HL-60 (cell line): ENCODE data around the gene AP3D1.

Source experiments
- DNase-seq, 2 experiments: peaks; one replicate each; pipeline ENCODE4 v3.0.0-alpha.2; 2010 to 2020; ENCODE audit warnings: low read depth in 1 of 2, low spot score in 1 of 2
- H3K27ac ChIP-seq: fragments of 250-450 bp; sonication (Bioruptor Pico); replicated peaks from 2 replicates; pipeline ENCODE4 v1.5.1; 2020; ENCODE audit warnings: mild to moderate bottlenecking, moderate library complexity
- H3K27me3 ChIP-seq: fragments of 250-450 bp; sonication (Bioruptor Pico); 2 replicates; pipeline ENCODE4 v1.5.1; 2021; ENCODE audit warnings: mild to moderate bottlenecking, moderate library complexity; ENCODE audit not compliant: insufficient read depth, poor library complexity, severe bottlenecking
- H3K4me3 ChIP-seq: replicated peaks from 2 replicates; pipeline ENCODE4 v1.5.1; 2011; ENCODE audit warnings: mild to moderate bottlenecking, control low read depth, low read length; ENCODE audit not compliant: insufficient read depth
- GABPA ChIP-seq: IDR thresholded peaks from 2 replicates; pipeline ENCODE4 v1.6.1; 2012; ENCODE audit warnings: low read depth
- POLR2AphosphoS5 ChIP-seq: IDR thresholded peaks from 2 replicates; pipeline ENCODE4 v1.6.1; 2012; ENCODE audit warnings: low read depth
- SPI1 ChIP-seq: IDR thresholded peaks from 2 replicates; pipeline ENCODE4 v1.6.1; 2012; ENCODE audit warnings: low read depth, mild to moderate bottlenecking, borderline replicate concordance
- TF ChIP-seq, protein P1 (sequence below): IDR thresholded peaks from one replicate; pipeline ENCODE4 v1.5.1; 2011; ENCODE audit warnings: low read length, control low read depth, inconsistent platforms; ENCODE audit not compliant: insufficient read depth
- TF ChIP-seq, protein P2 (sequence below): IDR thresholded peaks from 2 replicates; pipeline ENCODE4 v1.6.1; 2012; ENCODE audit warnings: low read depth; ENCODE audit not compliant: insufficient replicate concordance

The AP3D1 gene

DNA sequence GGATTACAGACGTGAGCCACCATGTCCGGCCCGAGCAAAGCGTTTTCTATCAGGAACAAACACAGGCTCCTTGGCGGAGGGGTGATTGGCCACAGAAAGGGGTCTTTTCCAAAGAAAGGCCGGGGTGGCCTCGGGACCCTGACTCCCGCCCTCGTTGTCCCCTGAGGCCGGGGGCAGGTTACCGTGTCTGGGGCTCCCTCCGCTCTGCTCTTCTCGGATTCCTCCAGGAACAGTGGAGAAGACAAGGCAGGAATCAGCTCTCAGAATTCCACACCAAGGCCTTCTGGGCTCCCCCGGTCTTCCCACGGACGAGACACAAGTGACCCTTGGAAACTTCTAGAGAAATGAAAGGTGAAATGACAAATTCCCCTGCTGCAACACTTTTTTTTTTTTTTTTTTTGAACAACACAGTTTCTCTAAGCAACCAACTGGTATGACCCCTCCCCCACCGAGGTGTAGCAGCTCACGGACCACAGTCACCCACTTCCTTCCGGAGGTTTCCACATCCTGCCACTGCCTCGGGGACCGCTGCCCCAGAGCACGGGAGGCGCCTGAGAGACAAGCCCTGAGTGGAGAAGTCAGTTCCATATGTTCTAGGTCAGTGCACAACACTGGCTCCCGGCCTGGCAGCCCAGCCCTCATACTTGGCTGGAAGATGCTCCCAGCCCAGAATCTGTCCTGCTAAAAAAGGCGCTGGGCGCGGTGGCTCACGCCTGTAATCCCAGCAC lies 66.2 kb downstream of the AP3D1 start:
- peak overlapping the region; percentile 100 for H3K27ac ChIP-seq
- H3K27me3 ChIP-seq, result no peaks in the 10 kb centered on the region
- peak overlapping the region; percentile 71 for H3K4me3 ChIP-seq
- DNase-seq, result peak; percentile 98 to 100
- TF ChIP-seq GABPA (peak; percentile 83), SPI1 (peak; percentile 79; the same call in 1 of the 2 replicates), POLR2AphosphoS5 (peak; percentile 98)
- TF ChIP-seq, protein P1, sequence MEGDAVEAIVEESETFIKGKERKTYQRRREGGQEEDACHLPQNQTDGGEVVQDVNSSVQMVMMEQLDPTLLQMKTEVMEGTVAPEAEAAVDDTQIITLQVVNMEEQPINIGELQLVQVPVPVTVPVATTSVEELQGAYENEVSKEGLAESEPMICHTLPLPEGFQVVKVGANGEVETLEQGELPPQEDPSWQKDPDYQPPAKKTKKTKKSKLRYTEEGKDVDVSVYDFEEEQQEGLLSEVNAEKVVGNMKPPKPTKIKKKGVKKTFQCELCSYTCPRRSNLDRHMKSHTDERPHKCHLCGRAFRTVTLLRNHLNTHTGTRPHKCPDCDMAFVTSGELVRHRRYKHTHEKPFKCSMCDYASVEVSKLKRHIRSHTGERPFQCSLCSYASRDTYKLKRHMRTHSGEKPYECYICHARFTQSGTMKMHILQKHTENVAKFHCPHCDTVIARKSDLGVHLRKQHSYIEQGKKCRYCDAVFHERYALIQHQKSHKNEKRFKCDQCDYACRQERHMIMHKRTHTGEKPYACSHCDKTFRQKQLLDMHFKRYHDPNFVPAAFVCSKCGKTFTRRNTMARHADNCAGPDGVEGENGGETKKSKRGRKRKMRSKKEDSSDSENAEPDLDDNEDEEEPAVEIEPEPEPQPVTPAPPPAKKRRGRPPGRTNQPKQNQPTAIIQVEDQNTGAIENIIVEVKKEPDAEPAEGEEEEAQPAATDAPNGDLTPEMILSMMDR, result no peak
- TF ChIP-seq, protein P2, sequence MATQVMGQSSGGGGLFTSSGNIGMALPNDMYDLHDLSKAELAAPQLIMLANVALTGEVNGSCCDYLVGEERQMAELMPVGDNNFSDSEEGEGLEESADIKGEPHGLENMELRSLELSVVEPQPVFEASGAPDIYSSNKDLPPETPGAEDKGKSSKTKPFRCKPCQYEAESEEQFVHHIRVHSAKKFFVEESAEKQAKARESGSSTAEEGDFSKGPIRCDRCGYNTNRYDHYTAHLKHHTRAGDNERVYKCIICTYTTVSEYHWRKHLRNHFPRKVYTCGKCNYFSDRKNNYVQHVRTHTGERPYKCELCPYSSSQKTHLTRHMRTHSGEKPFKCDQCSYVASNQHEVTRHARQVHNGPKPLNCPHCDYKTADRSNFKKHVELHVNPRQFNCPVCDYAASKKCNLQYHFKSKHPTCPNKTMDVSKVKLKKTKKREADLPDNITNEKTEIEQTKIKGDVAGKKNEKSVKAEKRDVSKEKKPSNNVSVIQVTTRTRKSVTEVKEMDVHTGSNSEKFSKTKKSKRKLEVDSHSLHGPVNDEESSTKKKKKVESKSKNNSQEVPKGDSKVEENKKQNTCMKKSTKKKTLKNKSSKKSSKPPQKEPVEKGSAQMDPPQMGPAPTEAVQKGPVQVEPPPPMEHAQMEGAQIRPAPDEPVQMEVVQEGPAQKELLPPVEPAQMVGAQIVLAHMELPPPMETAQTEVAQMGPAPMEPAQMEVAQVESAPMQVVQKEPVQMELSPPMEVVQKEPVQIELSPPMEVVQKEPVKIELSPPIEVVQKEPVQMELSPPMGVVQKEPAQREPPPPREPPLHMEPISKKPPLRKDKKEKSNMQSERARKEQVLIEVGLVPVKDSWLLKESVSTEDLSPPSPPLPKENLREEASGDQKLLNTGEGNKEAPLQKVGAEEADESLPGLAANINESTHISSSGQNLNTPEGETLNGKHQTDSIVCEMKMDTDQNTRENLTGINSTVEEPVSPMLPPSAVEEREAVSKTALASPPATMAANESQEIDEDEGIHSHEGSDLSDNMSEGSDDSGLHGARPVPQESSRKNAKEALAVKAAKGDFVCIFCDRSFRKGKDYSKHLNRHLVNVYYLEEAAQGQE, result peak; percentile 60

DNA sequence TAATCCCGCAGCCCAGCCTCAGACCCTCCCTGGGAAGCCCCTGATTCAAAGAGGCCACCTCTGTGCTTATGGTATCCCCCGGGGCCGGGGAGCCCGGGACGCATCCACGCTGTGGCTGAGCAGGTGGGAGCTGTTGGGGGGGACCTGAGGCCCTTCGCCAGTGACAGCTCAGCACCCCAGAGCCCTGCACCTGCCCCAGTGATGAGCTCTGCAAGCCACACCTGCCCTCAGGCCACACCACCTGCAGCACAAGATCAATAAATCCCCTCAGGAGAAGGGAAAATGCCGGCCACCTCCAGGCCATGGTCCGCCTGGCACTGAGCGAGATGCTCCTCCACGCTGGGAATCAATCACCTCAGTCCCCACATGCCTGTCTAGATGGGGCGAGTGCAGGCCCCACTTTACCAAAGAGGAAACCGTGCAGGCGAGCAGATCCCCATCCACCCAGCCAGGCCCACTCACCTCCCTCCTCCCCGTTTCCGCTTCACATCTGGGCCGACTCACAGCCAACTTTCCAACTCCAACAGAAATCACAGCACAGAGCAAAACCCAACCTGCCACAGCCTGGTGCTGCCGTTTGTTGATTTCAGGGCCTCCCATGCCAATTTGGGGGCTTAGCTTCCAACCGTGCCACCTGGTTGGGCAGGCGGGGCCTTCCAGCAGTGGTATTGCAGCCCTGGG lies 68.1 kb downstream of the AP3D1 start:
- peak overlapping the region; percentile 71 for H3K4me3 ChIP-seq
- peak; percentile 59 to 81 for DNase-seq
- TF ChIP-seq POLR2AphosphoS5, result peak; percentile 71; the same call in 1 of the 2 replicates
- TF ChIP-seq, protein P2, result no peak
- H3K27me3 ChIP-seq, result no peaks in the 10 kb centered on the region
- peak overlapping the region; percentile 100 for H3K27ac ChIP-seq

DNA sequence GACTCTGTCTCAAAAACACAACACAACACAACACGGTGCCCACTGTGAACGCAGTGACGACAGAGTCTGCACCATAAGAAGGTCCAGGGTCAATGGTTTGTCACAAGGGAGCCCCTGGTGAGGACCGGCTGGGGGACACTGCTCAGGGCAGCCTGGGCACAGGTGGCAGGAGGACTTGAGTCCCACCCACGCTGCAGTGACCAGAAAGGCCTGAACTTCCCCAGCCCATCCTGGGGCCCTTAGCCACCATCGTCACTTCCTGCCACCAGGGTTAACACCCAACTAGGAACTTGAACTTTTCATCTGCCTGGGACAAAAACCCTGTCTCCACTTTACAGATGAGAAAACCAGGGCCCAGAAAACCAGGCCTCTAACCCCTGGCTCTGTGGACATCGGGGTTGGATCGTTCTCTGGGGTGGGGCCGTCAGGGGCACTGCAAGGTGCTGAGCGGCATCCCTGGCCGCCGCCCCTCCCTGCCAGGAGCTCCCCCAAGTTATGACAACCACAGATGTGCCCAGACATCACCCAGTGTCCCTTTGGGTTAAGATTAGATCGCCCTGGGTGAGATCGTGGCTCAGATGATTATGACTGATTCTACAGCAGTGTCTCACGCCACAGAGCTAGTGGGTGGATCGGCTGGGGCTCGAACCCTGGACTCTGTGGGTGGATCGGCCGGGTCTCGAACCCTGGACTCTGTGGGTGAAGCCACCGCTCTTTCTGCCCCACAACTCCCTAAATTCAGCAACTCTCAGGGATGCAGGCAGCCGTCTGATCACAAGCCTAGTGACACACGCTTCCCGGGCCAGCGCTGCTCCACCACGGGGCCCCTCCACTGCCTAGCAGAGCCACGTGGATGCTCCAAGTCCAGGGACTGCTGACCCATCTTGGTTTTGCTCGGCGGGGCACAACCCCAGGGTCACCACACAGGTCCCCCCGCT lies 69.2 kb downstream of the AP3D1 start:
- peak; percentile 78 to 81 for DNase-seq
- H3K27me3 ChIP-seq, result no peaks in the 10 kb centered on the region
- TF ChIP-seq, protein P1, result no peak
- TF ChIP-seq POLR2AphosphoS5 (peak; percentile 41), GABPA (peak; percentile 37; the same call in 1 of the 2 replicates), SPI1 (peak; percentile 41; the same call in 1 of the 2 replicates)
- TF ChIP-seq, protein P2, result no peak
- H3K27ac ChIP-seq, result peak overlapping the region; percentile 100
- peak overlapping the region; percentile 71 for H3K4me3 ChIP-seq
